H1 (cell line): Measurements from ENCODE around the gene CUBN. TPM values are rescaled to one million over a fixed set of nuclear protein-coding genes. Genes with fewer than 3 reads are reported as not detected.

Experiments
- ASH2L ChIP-seq: fragments of 200-600, 300-600 bp; sonication (generic); IDR thresholded peaks from one replicate; pipeline ENCODE4 v1.7.1; 2017; ENCODE audit warnings: low read length
- ATF3 ChIP-seq: IDR thresholded peaks from 2 replicates; pipeline ENCODE4 v1.6.1; 2011; ENCODE audit warnings: low read depth, mild to moderate bottlenecking, low read length; ENCODE audit not compliant: insufficient read depth
- CHD2 ChIP-seq: IDR thresholded peaks from 2 replicates; pipeline ENCODE4 v1.6.1; 2012; ENCODE audit warnings: low read length, improper control_type of control experiment
- CTBP2 ChIP-seq: IDR thresholded peaks from 2 replicates; pipeline ENCODE4 v1.7.0; 2011; ENCODE audit warnings: borderline replicate concordance, mild to moderate bottlenecking, moderate library complexity, mixed read lengths, low read length; ENCODE audit not compliant: insufficient read depth, insufficient read length
- RXRA ChIP-seq: IDR thresholded peaks from 2 replicates; pipeline ENCODE4 v1.6.1; 2011; ENCODE audit warnings: low read depth, mild to moderate bottlenecking, low read length, moderate library complexity; ENCODE audit not compliant: insufficient read depth
- SAP30 ChIP-seq: fragments of 300-600 bp; sonication (generic); IDR thresholded peaks from 2 replicates; pipeline ENCODE4 v1.7.1; 2012; ENCODE audit warnings: low read length, moderate library complexity, mild to moderate bottlenecking, inconsistent platforms; ENCODE audit not compliant: insufficient read depth, insufficient replicate concordance
- SRF ChIP-seq: IDR thresholded peaks from 2 replicates; pipeline ENCODE4 v1.6.1; 2011; ENCODE audit warnings: mild to moderate bottlenecking, low read depth, low read length, moderate library complexity
- YY1 ChIP-seq: IDR thresholded peaks from 2 replicates; pipeline ENCODE4 v1.6.1; 2011; ENCODE audit warnings: low read depth, mild to moderate bottlenecking, low read length
- polyA plus RNA-seq, 7 experiments: library from polyadenylated mRNA; depleted of rRNA in 3 of 7; stranded (reverse) in 5 of 7; unstranded in 2 of 7; fragments of >200 nt in 5 of 7; fragments of 200-250 nt in 2 of 7; gene quantifications; 1 replicate in 5 of 7; 2 replicates in 1 of 7; 4 replicates in 1 of 7; pipeline versions ENCODE4 v1.2.1 to v1.2.3, GENCODE V29; 2011 to 2013; ENCODE audit warnings: missing spikeins in 2 of 7, mixed read lengths in 2 of 7
- total RNA-seq: library from RNA; stranded (reverse); fragmentation: NEBNext Ultra II Directional; extraction: Animal tissue kit (Norgen Biotek cat#: 25700); gene quantifications from 2 replicates; pipeline ENCODE4 v1.2.1, GENCODE V29; 2021

The CUBN gene
- total and polyA plus RNA-seq, 2 of the 8 experiments (the other 6 are each of a cell fraction or from before 2014, with no cell fraction given), result 0.04 to 0.08 TPM

DNA sequence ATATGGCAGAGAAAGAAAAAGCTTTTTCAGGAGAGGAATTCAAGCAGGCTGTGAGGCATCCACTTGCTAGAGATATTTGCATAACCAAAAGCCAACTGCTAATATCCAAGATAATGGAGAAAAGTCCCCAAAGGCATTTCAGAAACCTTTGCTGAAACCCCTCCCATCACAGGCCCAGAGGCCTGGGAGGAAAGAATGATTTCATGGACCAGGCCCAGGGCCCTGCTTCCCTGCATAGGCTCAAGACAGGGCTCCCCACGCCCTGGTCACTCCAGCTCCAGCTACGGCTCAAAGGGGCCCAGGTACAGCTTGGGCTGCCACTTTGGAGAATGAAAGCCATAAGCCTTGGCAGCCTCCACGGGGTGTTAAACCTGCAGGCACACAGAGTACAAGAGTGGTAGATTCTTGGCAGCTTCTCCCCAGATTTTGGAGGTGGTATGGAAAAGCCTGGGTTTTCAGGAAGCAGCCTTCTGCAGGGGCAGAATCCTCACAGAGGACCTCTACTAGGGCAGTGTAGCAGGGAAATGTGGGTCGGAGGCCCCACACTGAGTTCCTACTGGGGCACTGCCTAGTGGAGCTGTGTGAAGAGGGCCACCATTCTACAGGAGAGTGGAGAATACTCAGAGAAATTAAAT, 306.8 kb downstream of the CUBN start (continued):
- TF ChIP-seq RXRA (no peak), CHD2 (no peak), SAP30 (no peak), YY1 (no peak), SRF (no peak), ATF3 (no peak), CTBP2 (no peak), ASH2L (no peak)
